Measurements from ENCODE around the gene PRMT5.

PRMT5 gene

GRCh38 chr14:22932146-22932545 is 3.0 kb upstream of the PRMT5 start:
- no peak overlapping the region for H4K91ac ChIP-seq (ENCODE audit: low read length)
- H4K8ac ChIP-seq (ENCODE audit: low read length), result no peak overlapping the region
- no peak overlapping the region for H2BK5ac ChIP-seq (ENCODE audit: low read depth, low read length, poor library complexity, severe bottlenecking)
- H2BK12ac ChIP-seq (ENCODE audit: low read length in 2 of 2), result no peak overlapping the region
- H3K4me2 ChIP-seq (ENCODE audit: low read length, poor library complexity, severe bottlenecking), result no peak overlapping the region
- no peak for DNase-seq
- no peak overlapping the region for H3K9ac ChIP-seq (ENCODE audit: low read length)
- no peak overlapping the region for H2BK15ac ChIP-seq (ENCODE audit: low read depth, poor library complexity, severe bottlenecking)
- H2BK120ac ChIP-seq (ENCODE audit: low read depth, low read length), result no peak overlapping the region
- no peaks in the 10 kb centered on the region for H3K27me3 ChIP-seq (ENCODE audit: control insufficient read depth in 1 of 2, insufficient read depth in 1 of 2, low read length in 2 of 2)
- no peaks in the 10 kb centered on the region for H3K9me3 ChIP-seq (ENCODE audit: control insufficient read depth, low read length)
- no CpG with 5 or more reads among the region's 3 CpGs for WGBS
- no peak overlapping the region for H2AK5ac ChIP-seq (ENCODE audit: low read length, severe bottlenecking)
- no peak overlapping the region for H3K14ac ChIP-seq (ENCODE audit: low read length in 2 of 2)
- H3K23ac ChIP-seq (ENCODE audit: low read length in 2 of 2), result no peak overlapping the region
- H3K4ac ChIP-seq (ENCODE audit: low read depth in 1 of 2, low read length in 2 of 2), result no peak overlapping the region
- no peak overlapping the region for H3K4me3 ChIP-seq (ENCODE audit: insufficient read depth in 1 of 2, low read depth in 1 of 2, low read length in 2 of 2)
- H3K18ac ChIP-seq (ENCODE audit: low read depth in 1 of 2, low read length in 2 of 2), result no peak overlapping the region
- H3K4me1 ChIP-seq (ENCODE audit: control insufficient read depth, insufficient read depth, low read depth, low read length), result peaks cover 10% of the 10 kb centered on the region
- H2AFZ ChIP-seq (ENCODE audit: low read depth, low read length), result no peak overlapping the region
- peaks cover 0 to 3% of the 10 kb centered on the region in 2 experiments for H3K36me3 ChIP-seq (ENCODE audit: control insufficient read depth in 1 of 2, insufficient read depth in 2 of 2, low read depth in 1 of 2, low read length in 2 of 2)
- H3K27ac ChIP-seq (ENCODE audit: low read length, poor library complexity, severe bottlenecking), result no peak overlapping the region
- H3K79me1 ChIP-seq (replicated peaks; ENCODE audit: low read length, poor library complexity, severe bottlenecking), result peaks cover 8% of the 10 kb centered on the region

- Histone ChIP-seq H3K27ac (ENCODE audit: low read length, poor library complexity, severe bottlenecking) (peak overlapping the region; percentile 91), H3K36me3 (ENCODE audit: control insufficient read depth in 1 of 2, insufficient read depth in 2 of 2, low read depth in 1 of 2, low read length in 2 of 2) (peaks cover 7 to 24% of the 10 kb centered on the region in 2 experiments), H2BK120ac (ENCODE audit: low read depth, low read length) (no peak overlapping the region), H3K23ac (ENCODE audit: low read length in 2 of 2) (peak overlapping the region in 1 of 2 experiments; percentile 25), H4K91ac (ENCODE audit: low read length) (peak overlapping the region; percentile 61), H3K79me1 (replicated peaks; ENCODE audit: low read length, poor library complexity, severe bottlenecking) (peaks cover 18% of the 10 kb centered on the region), H4K8ac (ENCODE audit: low read length) (peak overlapping the region; percentile 85), H2BK15ac (ENCODE audit: low read depth, poor library complexity, severe bottlenecking) (no peak overlapping the region), H3K9me3 (ENCODE audit: control insufficient read depth, low read length) (no peaks in the 10 kb centered on the region), H2AFZ (ENCODE audit: low read depth, low read length) (peak overlapping the region; percentile 33), H3K9ac (ENCODE audit: low read length) (peak overlapping the region; percentile 85), H3K4me1 (ENCODE audit: control insufficient read depth, insufficient read depth, low read depth, low read length) (peaks cover 10% of the 10 kb centered on the region), H3K4me3 (ENCODE audit: insufficient read depth in 1 of 2, low read depth in 1 of 2, low read length in 2 of 2) (peak overlapping the region; percentile 47 to 79), H2AK5ac (ENCODE audit: low read length, severe bottlenecking) (no peak overlapping the region), H3K18ac (ENCODE audit: low read depth in 1 of 2, low read length in 2 of 2) (peak overlapping the region; percentile 31 to 81), H3K4me2 (ENCODE audit: low read length, poor library complexity, severe bottlenecking) (peak overlapping the region; percentile 74), H3K4ac (ENCODE audit: low read depth in 1 of 2, low read length in 2 of 2) (peak overlapping the region; percentile 31 to 32), H2BK5ac (ENCODE audit: low read depth, low read length, poor library complexity, severe bottlenecking) (peak overlapping the region; percentile 24), H3K27me3 (ENCODE audit: control insufficient read depth in 1 of 2, insufficient read depth in 1 of 2, low read length in 2 of 2) (no peaks in the 10 kb centered on the region), H3K14ac (ENCODE audit: low read length in 2 of 2) (peak overlapping the region in 1 of 2 experiments; percentile 69), H2BK12ac (ENCODE audit: low read length in 2 of 2) (peak overlapping the region in 1 of 2 experiments; percentile 29)
- DNase-seq, result no peak
- WGBS, result 3% methylated on average over 1 of the region's 2 CpGs
These were observed 787 bp upstream of the PRMT5 start for GRCh38 chr14:22929961-22930364.

- H3K36me3 ChIP-seq (ENCODE audit: control insufficient read depth in 1 of 2, insufficient read depth in 2 of 2, low read depth in 1 of 2, low read length in 2 of 2), result peaks cover 18 to 38% of the 10 kb centered on the region in 2 experiments
- WGBS, result 37% methylated on average over 12 of the region's 12 CpGs
- H3K27ac ChIP-seq (ENCODE audit: low read length, poor library complexity, severe bottlenecking), result peak overlapping the region; percentile 78
- no peak overlapping the region for H3K14ac ChIP-seq (ENCODE audit: low read length in 2 of 2)
- H3K79me1 ChIP-seq (replicated peaks; ENCODE audit: low read length, poor library complexity, severe bottlenecking), result peaks cover 25% of the 10 kb centered on the region
- peak overlapping the region in 1 of 2 experiments; percentile 56 for H3K4ac ChIP-seq (ENCODE audit: low read depth in 1 of 2, low read length in 2 of 2)
- peak overlapping the region; percentile 71 for H3K4me2 ChIP-seq (ENCODE audit: low read length, poor library complexity, severe bottlenecking)
- no peak for DNase-seq
- H2BK5ac ChIP-seq (ENCODE audit: low read depth, low read length, poor library complexity, severe bottlenecking), result peak overlapping the region; percentile 25
- H3K9ac ChIP-seq (ENCODE audit: low read length), result peak overlapping the region; percentile 98
- H3K4me3 ChIP-seq (ENCODE audit: insufficient read depth in 1 of 2, low read depth in 1 of 2, low read length in 2 of 2), result peak overlapping the region; percentile 97 to 98
- H3K4me1 ChIP-seq (ENCODE audit: control insufficient read depth, insufficient read depth, low read depth, low read length), result peaks cover 10% of the 10 kb centered on the region
- peak overlapping the region; percentile 80 for H2AFZ ChIP-seq (ENCODE audit: low read depth, low read length)
- peak overlapping the region; percentile 97 for H4K91ac ChIP-seq (ENCODE audit: low read length)
- H2BK12ac ChIP-seq (ENCODE audit: low read length in 2 of 2), result no peak overlapping the region
- no peaks in the 10 kb centered on the region for H3K27me3 ChIP-seq (ENCODE audit: control insufficient read depth in 1 of 2, insufficient read depth in 1 of 2, low read length in 2 of 2)
- no peaks in the 10 kb centered on the region for H3K9me3 ChIP-seq (ENCODE audit: control insufficient read depth, low read length)
- peak overlapping the region; percentile 90 to 94 for H3K18ac ChIP-seq (ENCODE audit: low read depth in 1 of 2, low read length in 2 of 2)
- H3K23ac ChIP-seq (ENCODE audit: low read length in 2 of 2), result no peak overlapping the region
- peak overlapping the region; percentile 78 for H2BK120ac ChIP-seq (ENCODE audit: low read depth, low read length)
- H2AK5ac ChIP-seq (ENCODE audit: low read length, severe bottlenecking), result no peak overlapping the region
- H4K8ac ChIP-seq (ENCODE audit: low read length), result peak overlapping the region; percentile 92
- no peak overlapping the region for H2BK15ac ChIP-seq (ENCODE audit: low read depth, poor library complexity, severe bottlenecking)
These were observed 706 bp downstream of the PRMT5 start for GRCh38 chr14:22928237-22929103.

- no peak overlapping the region for H4K91ac ChIP-seq (ENCODE audit: low read length)
These were observed 2.9 kb downstream of the PRMT5 start for GRCh38 chr14:22926316-22926715.

More at GRCh38 chr14:22926316-22926715, 2.9 kb downstream of the PRMT5 start:
- H2BK15ac ChIP-seq (ENCODE audit: low read depth, poor library complexity, severe bottlenecking), result no peak overlapping the region
- peaks cover 10% of the 10 kb centered on the region for H3K4me1 ChIP-seq (ENCODE audit: control insufficient read depth, insufficient read depth, low read depth, low read length)
- no peak overlapping the region for H2BK120ac ChIP-seq (ENCODE audit: low read depth, low read length)
- no peak overlapping the region for H2AK5ac ChIP-seq (ENCODE audit: low read length, severe bottlenecking)
- no peak overlapping the region for H3K4me3 ChIP-seq (ENCODE audit: insufficient read depth in 1 of 2, low read depth in 1 of 2, low read length in 2 of 2)
- H3K14ac ChIP-seq (ENCODE audit: low read length in 2 of 2), result no peak overlapping the region
- H3K4ac ChIP-seq (ENCODE audit: low read depth in 1 of 2, low read length in 2 of 2), result no peak overlapping the region
- H3K79me1 ChIP-seq (replicated peaks; ENCODE audit: low read length, poor library complexity, severe bottlenecking), result peaks cover 27% of the 10 kb centered on the region
- no peak overlapping the region for H3K23ac ChIP-seq (ENCODE audit: low read length in 2 of 2)
- peaks cover 29 to 56% of the 10 kb centered on the region in 2 experiments for H3K36me3 ChIP-seq (ENCODE audit: control insufficient read depth in 1 of 2, insufficient read depth in 2 of 2, low read depth in 1 of 2, low read length in 2 of 2)
- DNase-seq, result no peak
- no peak overlapping the region for H2AFZ ChIP-seq (ENCODE audit: low read depth, low read length)
- no peaks in the 10 kb centered on the region for H3K9me3 ChIP-seq (ENCODE audit: control insufficient read depth, low read length)
- H3K9ac ChIP-seq (ENCODE audit: low read length), result no peak overlapping the region
- no peak overlapping the region for H3K18ac ChIP-seq (ENCODE audit: low read depth in 1 of 2, low read length in 2 of 2)
- H2BK12ac ChIP-seq (ENCODE audit: low read length in 2 of 2), result peak overlapping the region in 1 of 2 experiments; percentile 6
- no peak overlapping the region for H2BK5ac ChIP-seq (ENCODE audit: low read depth, low read length, poor library complexity, severe bottlenecking)
- H3K27ac ChIP-seq (ENCODE audit: low read length, poor library complexity, severe bottlenecking), result no peak overlapping the region
- WGBS, result 69% methylated on average over 3 of the region's 4 CpGs
- H4K8ac ChIP-seq (ENCODE audit: low read length), result no peak overlapping the region
- no peak overlapping the region for H3K4me2 ChIP-seq (ENCODE audit: low read length, poor library complexity, severe bottlenecking)
- H3K27me3 ChIP-seq (ENCODE audit: control insufficient read depth in 1 of 2, insufficient read depth in 1 of 2, low read length in 2 of 2), result no peaks in the 10 kb centered on the region
